ENCODE results near the gene CCDC77. TPM values are rescaled to one million over a fixed set of nuclear protein-coding genes. Genes with fewer than 3 reads are reported as not detected.

CCDC77 gene
- total RNA-seq (2021) (20.4 and 20.9 TPM in 2 replicates), Bru-seq, nascent RNA (percentile 66 among the genes with signal in this experiment), BruChase-seq, experiment 1, labeled RNA remaining after a 2-hour chase (percentile 63 among the genes with signal in this experiment), BruChase-seq, experiment 2, labeled RNA remaining after a 6-hour chase (percentile 62 among the genes with signal in this experiment)
- long read RNA-seq, transcript CCDC77-201 (13 exons, 2,371 nt), result major isoform, 13 of 48 reads
- long read RNA-seq, transcript CCDC77-202 (12 exons, 2,253 nt), result minor isoform, 10 of 48 reads
- long read RNA-seq, partial matches to known transcripts, result 4 of 48 reads
- long read RNA-seq, other reads (novel, unspliced or antisense), result 20 of 48 reads

- Histone ChIP-seq H3K27ac (peak within 1 kb of the TSS; percentile 59), H2AFZ (peak within 1 kb of the TSS; percentile 93), H3K9me2 (ENCODE audit: insufficient read depth) (no peaks in the 10 kb centered on the region), H3F3A (ENCODE audit: insufficient read depth, low read depth) (peaks cover 5% of the 10 kb centered on the region; the same call in 1 of the 2 replicates), H3K4me3 (peak within 1 kb of the TSS; percentile 90), H3K27me3 (ENCODE audit: insufficient read depth, low read depth) (no peaks in the 10 kb centered on the region), H3K9me3 (ENCODE audit: insufficient read depth, low read depth) (no peaks in the 10 kb centered on the region), H3K79me2 (ENCODE audit: low read depth) (peaks cover 21% of the 10 kb centered on the region; the same call in 1 of the 2 replicates), H3K4me2 (peak within 1 kb of the TSS; percentile 86), H3K36me3 (ENCODE audit: low read depth) (no peaks in the 10 kb centered on the region), H3K4me1 (replicated peaks; ENCODE audit: insufficient read depth) (peaks cover 14% of the 10 kb centered on the region), H4K20me1 (ENCODE audit: insufficient read depth) (no peaks in the 10 kb centered on the region)
- TSS peak; percentile 60 for BruUV-seq (replicated peaks)
- POLR2A ChIA-PET (ENCODE audit: unreplicated experiment), result interaction anchor here (0.6 kb wide), 1 partner anchor 590 kb away, joined by 3 read pairs; no protein-coding TSS in a partner anchor
- CTCF ChIA-PET, result interaction anchor here (0.6 to 0.9 kb wide), 2 partner anchors 24 to 41 kb away, joined by 3 to 9 read pairs; no protein-coding TSS in a partner anchor
- DNase-seq, result peak; percentile 90 to 95
- intact Hi-C loops (cut with micrococcal nuclease; ENCODE audit: unreplicated experiment), result no loop called here
- TF ChIP-seq EZH2 (IDR thresholded peaks at IDR 0.05; ENCODE audit: low read depth), result no peak
- TF ChIP-seq CTCF (conservative IDR thresholded peaks at IDR 0.05), result no peak
These were observed at the start of gene CCDC77 for GRCh38 chr12:401235-402028. TSS of gene CCDC77 (plus strand) at chr12:401644. CDS start at chr12:409384, 7,740 bp downstream.

DNA sequence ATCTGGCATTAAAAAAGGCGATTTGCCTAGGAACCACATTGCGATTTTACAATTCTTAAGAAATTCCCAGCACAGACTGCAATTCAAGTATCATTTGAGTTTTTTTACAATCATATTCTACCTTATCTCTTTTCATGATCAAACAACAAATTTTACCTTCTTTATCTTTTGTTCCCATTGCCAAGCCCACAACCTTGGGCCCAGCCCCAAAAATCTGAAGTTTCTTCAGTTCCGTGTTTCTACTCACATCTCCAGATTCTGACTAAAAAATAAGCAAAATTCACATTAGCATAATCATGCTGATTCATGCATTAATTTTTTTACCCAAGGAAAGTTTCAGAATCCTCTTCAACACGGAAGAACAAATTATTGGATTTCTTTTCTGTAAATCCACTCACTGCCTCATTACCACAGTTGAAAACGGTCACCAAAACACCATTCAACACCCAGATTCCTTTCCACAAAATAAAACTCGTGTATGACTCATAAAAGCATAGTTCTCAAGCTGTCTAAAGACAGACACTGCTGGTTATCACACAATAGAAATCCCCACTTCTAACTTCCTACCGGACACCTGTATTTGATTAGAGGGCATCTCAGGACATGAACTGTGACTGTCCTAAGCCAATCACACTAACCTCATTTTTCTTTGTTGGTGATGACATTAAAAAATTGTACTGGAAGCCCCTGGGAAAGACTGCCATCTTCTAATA, 45.0 kb upstream of the CCDC77 start:
- Histone ChIP-seq H3K4me1 (replicated peaks; ENCODE audit: insufficient read depth) (peaks cover 5% of the 10 kb centered on the region; the same call in 1 of the 2 replicates), H2AFZ (no peak overlapping the region), H3K4me2 (no peak overlapping the region), H3K27ac (no peak overlapping the region), H3K9me2 (ENCODE audit: insufficient read depth) (no peaks in the 10 kb centered on the region), H3K79me2 (ENCODE audit: low read depth) (no peaks in the 10 kb centered on the region), H3K4me3 (no peak overlapping the region), H4K20me1 (ENCODE audit: insufficient read depth) (peaks cover 9% of the 10 kb centered on the region), H3K36me3 (ENCODE audit: low read depth) (peaks cover 65% of the 10 kb centered on the region), H3F3A (ENCODE audit: insufficient read depth, low read depth) (0 out of 2 replicates have a peak, but pooled peaks cover 30% of the 10 kb centered on the region), H3K9me3 (ENCODE audit: insufficient read depth, low read depth) (no peaks in the 10 kb centered on the region), H3K27me3 (ENCODE audit: insufficient read depth, low read depth) (no peaks in the 10 kb centered on the region)
- no peak for DNase-seq
- CTCF ChIA-PET, result interaction anchor here (0.6 kb wide), 1 partner anchor 395 kb away, joined by 11 read pairs; no protein-coding TSS in a partner anchor
- POLR2A ChIA-PET (ENCODE audit: unreplicated experiment), result no interaction called here
- TF ChIP-seq EZH2 (IDR thresholded peaks at IDR 0.05; ENCODE audit: low read depth) (no peak), CTCF (conservative IDR thresholded peaks at IDR 0.05) (no peak)
- no TSS peak for BruUV-seq (replicated peaks)
- intact Hi-C loops (cut with micrococcal nuclease; ENCODE audit: unreplicated experiment), result no loop called here

GRCh38 chr12:359091-359490, 42.4 kb upstream of the CCDC77 start:
- intact Hi-C loops (cut with micrococcal nuclease; ENCODE audit: unreplicated experiment), result no loop called here

More at GRCh38 chr12:359091-359490, 42.4 kb upstream of the CCDC77 start:
- Histone ChIP-seq H3K4me2 (no peak overlapping the region), H3K9me3 (ENCODE audit: insufficient read depth, low read depth) (no peaks in the 10 kb centered on the region), H3K27ac (no peak overlapping the region), H3F3A (ENCODE audit: insufficient read depth, low read depth) (0 out of 2 replicates have a peak, but pooled peaks cover 7% of the 10 kb centered on the region), H3K9me2 (ENCODE audit: insufficient read depth) (no peaks in the 10 kb centered on the region), H3K4me3 (no peak overlapping the region), H3K36me3 (ENCODE audit: low read depth) (peaks cover 69% of the 10 kb centered on the region), H2AFZ (no peak overlapping the region), H3K4me1 (replicated peaks; ENCODE audit: insufficient read depth) (no peaks in the 10 kb centered on the region), H3K27me3 (ENCODE audit: insufficient read depth, low read depth) (no peaks in the 10 kb centered on the region), H4K20me1 (ENCODE audit: insufficient read depth) (peaks cover 13% of the 10 kb centered on the region), H3K79me2 (ENCODE audit: low read depth) (no peaks in the 10 kb centered on the region)
- no TSS peak for BruUV-seq (replicated peaks)
- CTCF ChIA-PET, result no interaction called here
- DNase-seq, result no peak
- TF ChIP-seq EZH2 (IDR thresholded peaks at IDR 0.05; ENCODE audit: low read depth), result no peak
- no peak for TF ChIP-seq CTCF (conservative IDR thresholded peaks at IDR 0.05)
- POLR2A ChIA-PET (ENCODE audit: unreplicated experiment), result no interaction called here
